CMK (cell line): ENCODE data around the gene SLC16A12.
A peak's percentile ranks its signal among the peaks of the same experiment; 100 is the strongest.
"Not testable (repeated sequence)": the region's sequence is repeated elsewhere in the genome, so short reads cannot be mapped to it uniquely, and the experiment has no call there.

Experiments
- DNase-seq: peaks from one replicate; pipeline ENCODE4 v3.0.0-alpha.2; 2010; ENCODE audit warnings: low read depth

The SLC16A12 gene

DNA sequence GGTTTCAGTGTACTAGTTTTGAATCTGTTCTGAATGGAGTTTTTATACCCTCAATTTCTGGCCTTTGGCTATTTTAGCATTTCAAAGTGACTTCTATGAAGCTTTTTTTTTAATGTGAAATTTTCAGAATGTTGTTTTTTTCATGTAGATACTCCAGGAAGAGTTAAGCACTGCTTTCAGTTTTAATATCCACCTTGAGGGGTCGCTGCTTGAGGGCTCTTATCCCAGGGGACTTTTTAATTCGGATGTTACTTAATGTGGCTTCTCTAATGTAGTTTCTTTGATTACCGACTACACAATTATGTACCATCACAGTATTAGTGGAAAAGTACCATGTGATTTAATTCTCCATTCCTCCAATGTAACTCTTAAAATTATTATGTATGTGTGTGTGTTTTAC lies 115.8 kb downstream of the SLC16A12 start:
- DNase-seq, result no peak

GRCh38 chr10:89416465-89416864 lies 118.9 kb downstream of the SLC16A12 start:
- DNase-seq, result no peak

- DNase-seq, result no peak
Observed at GRCh38 chr10:89414879-89415821, 120.2 kb downstream of the SLC16A12 start.

DNA sequence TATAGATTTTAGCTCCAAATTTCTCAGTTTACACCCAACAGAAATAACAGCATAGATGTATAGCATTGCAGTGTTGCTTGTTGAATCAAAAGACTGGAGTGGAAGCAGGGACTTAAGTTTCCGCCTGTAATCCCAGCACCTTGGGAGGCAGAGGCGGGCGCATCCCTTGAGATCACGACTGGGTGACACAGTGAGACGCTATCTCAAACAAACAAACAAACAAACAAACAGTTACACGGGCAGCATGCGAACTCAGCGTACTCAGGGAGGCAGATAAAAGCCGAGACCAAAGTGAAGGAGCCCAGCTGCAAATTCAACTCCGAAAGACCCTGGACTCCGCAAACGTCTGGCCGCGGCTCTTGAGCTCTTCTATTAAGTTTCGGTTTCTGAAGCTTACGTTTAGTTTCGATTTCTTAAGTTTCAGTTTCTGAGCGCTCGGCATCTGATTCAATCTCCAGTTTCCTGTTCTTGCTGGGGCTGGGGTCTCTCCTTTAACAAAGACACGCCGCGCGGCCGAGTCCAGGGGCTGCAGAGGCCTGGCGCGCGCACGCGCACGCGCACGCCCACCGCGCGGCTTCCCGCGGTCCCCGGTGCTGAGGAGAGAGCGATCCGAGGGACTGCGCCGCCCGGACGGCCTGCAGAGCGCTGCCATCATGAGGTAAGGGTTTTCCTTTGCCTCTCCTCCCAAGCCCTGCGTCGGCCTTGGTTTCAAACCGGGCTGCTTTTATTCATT lies 121.1 kb downstream of the SLC16A12 start, which contains the start of gene IFIT5:
IFIT5 (plus strand) TSS at position 423 of the 733 bp plus-strand sequence; CDS start at position 654, 231 bp downstream.
- DNase-seq, result no peak

GRCh38 chr10:89413398-89413912 lies 121.9 kb downstream of the SLC16A12 start:
- DNase-seq, result no peak

GRCh38 chr10:89412276-89412675 lies 123.1 kb downstream of the SLC16A12 start:
- not testable (repeated sequence) for DNase-seq

DNA sequence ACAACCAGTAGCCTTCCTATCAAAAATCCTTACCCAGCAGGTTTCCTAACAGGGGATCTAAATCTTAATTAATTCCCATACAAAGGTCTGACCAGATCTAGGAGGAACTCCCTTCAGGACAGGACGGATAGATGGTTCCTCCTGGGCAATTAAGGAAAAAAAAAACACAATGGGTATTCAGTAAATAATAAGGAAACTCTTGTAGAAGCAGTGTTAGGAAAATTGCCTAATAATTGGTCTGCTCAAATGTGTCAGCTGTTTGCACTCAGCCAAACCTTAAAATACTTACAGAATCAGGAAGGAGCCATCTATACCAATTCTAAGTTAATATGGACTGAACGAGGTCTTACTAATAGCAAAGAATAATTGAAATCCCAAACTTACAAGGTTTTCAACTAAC lies 124.3 kb downstream of the SLC16A12 start:
- DNase-seq, result not testable (repeated sequence)

DNA sequence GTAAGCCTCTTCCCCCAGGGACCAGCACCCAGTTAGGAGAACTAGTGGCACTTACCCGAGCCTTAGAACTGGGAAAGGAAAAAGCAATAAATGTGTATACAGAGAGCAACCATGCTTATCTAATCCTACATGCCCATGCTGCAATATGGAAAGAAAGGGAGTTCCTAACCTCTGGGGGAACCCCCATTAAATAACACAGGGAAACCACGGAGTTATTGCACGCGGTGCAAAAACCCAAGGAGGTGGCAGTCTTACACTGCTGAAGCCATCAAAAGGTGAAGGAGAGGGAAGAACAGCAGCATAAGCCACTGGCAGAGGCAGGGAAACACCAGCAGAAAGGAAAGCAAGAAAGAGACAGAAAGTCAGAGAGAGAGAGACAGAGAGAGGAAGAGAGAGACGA lies 124.8 kb downstream of the SLC16A12 start:
- DNase-seq, result not testable (repeated sequence)

DNA sequence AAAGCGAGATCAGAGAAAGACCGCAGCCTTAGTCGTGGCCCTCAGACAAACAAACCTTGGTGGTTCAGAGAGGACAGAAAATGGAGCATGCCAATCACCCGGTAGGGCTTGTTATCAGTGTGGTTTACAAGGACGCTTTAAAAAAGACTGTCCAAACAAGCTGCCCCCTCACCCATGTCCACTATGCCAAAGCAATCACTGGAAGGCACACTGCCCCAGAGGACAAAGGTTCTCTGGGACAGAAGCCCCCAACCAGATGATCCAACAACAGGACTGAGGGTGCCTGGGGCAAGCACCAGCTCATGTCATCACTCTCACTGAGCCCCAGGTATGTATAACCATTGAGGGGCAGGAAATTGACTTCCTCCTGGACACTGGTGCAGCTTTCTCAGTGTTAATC lies 126.1 kb downstream of the SLC16A12 start:
- not testable (repeated sequence) for DNase-seq

- DNase-seq, result not testable (repeated sequence)
Observed at GRCh38 chr10:89407792-89408191, 127.6 kb downstream of the SLC16A12 start.

DNA sequence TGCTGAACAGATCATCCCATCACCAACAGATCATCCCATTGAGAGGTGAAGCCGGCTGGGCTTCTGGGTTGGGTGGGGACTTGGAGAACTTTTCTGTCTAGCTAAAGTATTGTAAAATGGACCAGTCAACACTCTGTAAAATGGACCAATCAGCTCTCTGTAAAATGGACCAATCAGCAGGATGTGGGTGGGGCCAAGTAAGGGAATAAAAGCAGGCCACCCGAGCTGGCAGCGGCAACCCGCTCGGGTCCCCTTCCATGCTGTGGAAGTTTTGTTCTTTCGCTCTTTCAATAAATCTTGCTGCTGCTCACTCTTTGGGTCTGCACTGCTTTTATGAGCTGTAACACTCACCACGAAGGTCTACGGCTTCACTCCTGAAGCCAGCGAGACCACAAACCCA lies 129.2 kb downstream of the SLC16A12 start:
- not testable (repeated sequence) for DNase-seq

DNA sequence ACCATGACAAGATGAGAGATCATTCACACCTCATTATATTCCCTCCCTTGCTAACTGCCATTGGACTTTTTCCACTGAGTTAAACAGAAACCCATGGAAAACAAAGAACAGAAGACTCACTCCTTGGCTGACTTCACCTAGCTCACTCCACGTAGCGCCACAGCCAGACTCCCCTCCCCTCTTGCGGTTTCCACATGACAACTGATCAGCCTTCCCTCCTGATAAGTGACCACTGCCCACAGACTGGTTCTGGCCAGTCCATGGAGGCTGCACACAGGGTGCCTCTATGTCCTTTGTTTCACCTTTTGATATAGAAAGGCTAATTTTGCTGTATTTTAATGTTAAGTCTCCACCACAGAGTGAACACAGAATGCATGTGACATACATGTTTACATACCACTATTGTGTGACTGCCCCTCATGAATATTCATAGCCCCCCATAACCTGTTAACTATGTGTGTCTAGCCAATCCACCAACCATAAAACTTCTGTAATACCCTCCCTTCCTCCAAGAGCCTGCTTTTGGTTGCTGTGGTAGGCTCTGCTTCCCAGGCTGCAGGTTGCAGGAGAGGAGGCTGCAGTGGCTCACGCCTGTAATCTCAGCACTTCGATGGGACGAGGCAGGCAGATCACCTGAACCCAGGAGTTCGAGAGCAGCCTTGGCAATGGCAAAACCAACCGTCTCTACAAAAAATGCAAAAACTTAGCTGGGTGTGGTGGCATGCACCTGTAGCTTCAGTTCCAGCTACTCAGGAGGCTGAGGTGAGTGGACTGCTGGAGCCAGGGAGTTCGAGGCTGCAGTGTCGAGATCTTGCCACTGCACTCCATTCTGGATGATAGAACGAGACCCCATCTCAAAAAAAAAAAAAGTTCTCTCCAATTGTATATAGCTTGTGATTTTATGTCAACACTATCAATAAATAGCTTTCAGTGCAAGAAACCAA lies 131.0 kb downstream of the SLC16A12 start:
- no peak for DNase-seq

GRCh38 chr10:89403043-89403442 lies 132.4 kb downstream of the SLC16A12 start:
- no peak for DNase-seq

DNA sequence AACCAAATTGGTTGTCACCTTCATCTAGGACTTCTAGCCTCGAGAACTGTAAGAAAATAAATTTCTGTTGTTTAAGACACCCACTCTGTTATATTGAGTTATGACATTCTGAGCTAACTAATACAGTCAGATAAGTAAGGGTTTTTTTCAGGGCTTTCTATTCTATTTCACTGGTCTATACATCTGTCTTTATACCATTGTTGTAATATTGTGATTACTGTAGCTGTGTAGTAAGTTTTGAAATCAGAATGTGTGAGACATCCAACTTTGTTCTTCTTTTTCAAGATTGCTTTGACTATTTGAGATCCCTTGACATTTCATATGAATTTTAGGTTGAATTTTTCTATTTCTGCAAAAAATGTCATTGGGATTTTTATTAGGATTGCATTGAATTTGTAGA lies 135.4 kb downstream of the SLC16A12 start:
- no peak for DNase-seq

DNA sequence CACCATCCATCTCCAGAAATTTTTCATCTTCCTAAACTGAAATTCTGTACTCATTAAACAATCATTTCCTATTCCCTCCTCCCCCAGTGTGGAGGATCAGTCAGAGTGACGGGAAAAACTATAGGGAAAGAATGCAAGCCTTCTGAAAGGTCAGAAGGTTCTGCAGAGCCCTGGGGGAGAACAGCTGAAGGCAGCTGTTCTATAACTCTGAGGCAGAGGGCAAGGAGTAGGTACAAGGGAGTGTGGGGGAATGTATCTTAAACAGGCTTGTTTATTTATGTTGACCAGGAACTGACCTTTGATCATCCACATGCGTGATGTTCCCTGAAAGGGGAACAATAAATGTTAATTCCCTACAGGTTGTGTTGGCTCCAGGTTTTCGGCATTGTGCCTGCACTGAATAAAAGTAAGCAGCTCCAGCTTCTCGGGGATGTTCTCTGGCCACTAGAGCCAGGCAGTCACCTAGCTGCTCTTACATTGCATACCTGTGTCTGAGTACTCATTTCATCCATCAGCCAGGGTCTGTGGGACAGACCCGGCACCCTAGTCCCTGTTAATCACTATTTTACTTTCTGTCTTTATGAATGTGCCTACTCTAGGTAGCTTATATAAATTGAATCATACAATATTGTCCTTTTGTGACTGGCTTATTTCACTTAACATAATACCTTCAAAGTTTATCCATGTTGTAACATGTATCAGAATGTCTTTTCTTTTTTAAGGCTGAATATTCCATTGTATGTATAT lies 137.2 kb downstream of the SLC16A12 start:
- DNase-seq, result no peak

GRCh38 chr10:89395141-89395540 lies 140.3 kb downstream of the SLC16A12 start:
- DNase-seq, result no peak

DNA sequence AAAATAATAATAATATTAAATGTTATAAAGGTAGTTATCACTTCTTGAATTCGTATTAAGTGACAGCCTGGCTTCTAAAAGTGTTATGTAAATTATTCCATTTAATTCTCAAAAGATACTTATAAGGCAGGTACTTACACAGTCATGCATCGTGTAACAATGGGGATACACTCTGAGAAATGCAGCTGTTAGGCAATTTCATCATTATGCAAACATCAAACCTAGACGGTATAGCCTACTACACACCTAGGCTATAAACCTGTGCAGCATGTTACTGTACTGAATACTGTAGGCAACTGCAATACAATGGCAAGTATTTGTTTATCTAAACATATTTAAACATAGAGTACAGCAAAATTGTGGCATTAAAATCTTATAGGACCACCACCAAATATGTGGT lies 141.5 kb downstream of the SLC16A12 start:
- no peak for DNase-seq

DNA sequence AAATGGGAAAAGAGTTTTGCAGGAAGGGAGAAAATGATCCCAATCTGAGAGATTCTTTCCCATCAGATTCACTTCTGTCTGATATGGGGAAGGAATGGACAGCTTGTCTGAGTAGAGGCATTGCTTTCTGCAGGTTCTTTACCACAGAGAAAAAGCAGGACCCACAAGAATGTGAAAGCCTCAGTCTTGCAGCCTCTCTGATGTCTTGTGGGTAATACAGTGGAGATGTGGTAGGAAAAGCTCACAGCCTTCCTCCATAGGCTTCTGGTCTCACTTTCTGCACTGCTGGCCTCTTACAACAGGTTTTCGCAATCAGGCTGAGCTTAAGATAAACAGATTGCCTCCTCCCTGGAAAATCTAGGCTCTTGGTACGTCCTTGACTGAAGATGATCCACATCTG lies 142.4 kb downstream of the SLC16A12 start:
- DNase-seq, result no peak

DNA sequence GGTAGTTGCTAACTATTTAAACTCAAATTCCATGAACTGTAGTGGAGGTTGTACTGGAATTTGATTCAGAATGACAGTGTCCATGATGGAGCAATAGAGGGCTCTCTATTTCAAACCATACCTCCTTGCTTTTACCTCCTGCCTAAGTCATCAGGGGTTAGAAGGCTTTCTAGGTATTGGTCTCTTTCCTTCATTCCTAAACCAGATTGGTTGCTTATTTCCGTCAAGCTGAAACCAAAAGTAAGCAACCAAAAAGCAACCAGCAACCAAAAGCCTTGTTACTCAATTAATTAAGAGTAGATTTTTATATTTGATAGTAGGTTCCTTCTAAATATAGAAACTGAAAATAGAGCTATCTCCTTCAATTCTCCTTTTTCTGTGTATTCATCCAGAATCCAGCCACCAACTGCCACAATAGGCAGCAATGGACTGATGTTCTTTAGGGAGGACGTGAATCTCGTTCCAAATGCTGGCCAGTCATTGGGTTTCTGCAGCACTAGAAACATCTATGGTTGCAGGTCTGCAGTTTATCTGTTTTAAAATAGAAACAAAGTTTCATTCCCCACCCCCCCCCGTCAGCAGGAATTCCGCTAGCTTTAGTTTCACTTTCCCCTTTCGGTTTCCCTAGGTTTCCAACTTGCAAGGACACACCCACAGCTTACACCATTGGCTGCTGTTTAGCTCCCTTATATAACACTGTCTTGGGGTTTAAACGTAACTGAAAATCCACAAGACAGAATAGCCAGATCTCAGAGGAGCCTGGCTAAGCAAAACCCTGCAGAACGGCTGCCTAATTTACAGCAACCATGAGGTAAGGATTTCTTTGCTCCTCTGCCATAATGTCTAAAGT lies 143.3 kb downstream of the SLC16A12 start, which contains the start of gene IFIT1:
IFIT1 (plus strand) TSS at position 717 of the 850 bp plus-strand sequence; CDS start at position 807, 90 bp downstream.
- DNase-seq, result peak; percentile 33

GRCh38 chr10:89391226-89391576 lies 144.2 kb downstream of the SLC16A12 start:
- not testable (repeated sequence) for DNase-seq
